HS-27A (cell line): ENCODE results near the gene CDK5.

Experiments used
- DNase-seq: peaks from one replicate; pipeline ENCODE4 v3.0.0-alpha.2; 2012; ENCODE audit warnings: low read depth, missing footprints

Gene CDK5

GRCh38 chr7:151057506-151057988 is at the start of gene CDK5:
Gene CDK5, minus strand, starts transcription at chr7:151057897. Its CDS starts 49 bp downstream, at chr7:151057848.
- no peak for DNase-seq

GRCh38 chr7:151104411-151105235 is 46.9 kb upstream of the CDK5 start:
- DNase-seq = no peak

- DNase-seq = no peak
These were observed 46.3 kb upstream of the CDK5 start for GRCh38 chr7:151103973-151104372.

- DNase-seq = no peak
These were observed 45.3 kb upstream of the CDK5 start for GRCh38 chr7:151102991-151103390.

- no peak for DNase-seq
These were observed 44.1 kb upstream of the CDK5 start for GRCh38 chr7:151101621-151102396.

GRCh38 chr7:151100921-151101320 is 43.2 kb upstream of the CDK5 start:
- DNase-seq = no peak

- no peak for DNase-seq
These were observed 42.0 kb upstream of the CDK5 start for GRCh38 chr7:151099486-151100211.

GRCh38 chr7:151095828-151096475 is 38.3 kb upstream of the CDK5 start:
- no peak for DNase-seq

- no peak for DNase-seq
These were observed 37.6 kb upstream of the CDK5 start for GRCh38 chr7:151095123-151095797.

GRCh38 chr7:151094675-151095074 is 37.0 kb upstream of the CDK5 start:
- no peak for DNase-seq

GRCh38 chr7:151093748-151094147 is 36.1 kb upstream of the CDK5 start:
- DNase-seq = no peak

- DNase-seq = no peak
These were observed 34.3 kb upstream of the CDK5 start for GRCh38 chr7:151091988-151092387.

- no peak for DNase-seq
These were observed 33.7 kb upstream of the CDK5 start for GRCh38 chr7:151091431-151091830.

- no peak for DNase-seq
These were observed 33.3 kb upstream of the CDK5 start for GRCh38 chr7:151091003-151091402.

GRCh38 chr7:151089893-151090730 is 32.4 kb upstream of the CDK5 start:
- no peak for DNase-seq

- no peak for DNase-seq
These were observed 31.4 kb upstream of the CDK5 start for GRCh38 chr7:151088856-151089699.

- DNase-seq = no peak
These were observed 30.5 kb upstream of the CDK5 start for GRCh38 chr7:151088019-151088855.

- no peak for DNase-seq
These were observed 29.7 kb upstream of the CDK5 start for GRCh38 chr7:151087245-151088018.
